ENCODE results near the gene KMT2C. TPM values are rescaled to one million over a fixed set of nuclear protein-coding genes. Genes with fewer than 3 reads are reported as not detected.
"Not testable (repeated sequence)": the region's sequence is repeated elsewhere in the genome, so short reads cannot be mapped to it uniquely, and the experiment has no call there.

Gene KMT2C
- polyA plus RNA-seq, 1 donor = 34.0 TPM

- no peak for DNase-seq (ENCODE audit: low read depth)
Observed at GRCh38 chr7:152362128-152362926, 73.5 kb downstream of the KMT2C start.

- no peak for DNase-seq (ENCODE audit: low read depth)
Observed at GRCh38 chr7:152355474-152356057, 80.2 kb downstream of the KMT2C start.

GRCh38 chr7:152354061-152354460, 81.7 kb downstream of the KMT2C start:
- no peak for DNase-seq (ENCODE audit: low read depth)

GRCh38 chr7:152353281-152353680, 82.5 kb downstream of the KMT2C start:
- DNase-seq (ENCODE audit: low read depth) = not testable (repeated sequence)

GRCh38 chr7:152351747-152352146, 84.1 kb downstream of the KMT2C start:
- DNase-seq (ENCODE audit: low read depth) = not testable (repeated sequence)

GRCh38 chr7:152351168-152351567, 84.6 kb downstream of the KMT2C start:
- DNase-seq (ENCODE audit: low read depth) = no peak

- DNase-seq (ENCODE audit: low read depth) = no peak
Observed at GRCh38 chr7:152347888-152348287, 87.9 kb downstream of the KMT2C start.

GRCh38 chr7:152344253-152344652, 91.5 kb downstream of the KMT2C start:
- no peak for DNase-seq (ENCODE audit: low read depth)

- no peak for DNase-seq (ENCODE audit: low read depth)
Observed at GRCh38 chr7:152342796-152343195, 93.0 kb downstream of the KMT2C start.

- no peak for DNase-seq (ENCODE audit: low read depth)
Observed at GRCh38 chr7:152341914-152342236, 93.9 kb downstream of the KMT2C start.

- DNase-seq (ENCODE audit: low read depth) = peak; percentile 11
Observed at GRCh38 chr7:152341039-152341913, 94.5 kb downstream of the KMT2C start.

- no peak for DNase-seq (ENCODE audit: low read depth)
Observed at GRCh38 chr7:152340161-152340560, 95.6 kb downstream of the KMT2C start.

GRCh38 chr7:152338561-152338960, 97.2 kb downstream of the KMT2C start:
- DNase-seq (ENCODE audit: low read depth) = no peak

- no peak for DNase-seq (ENCODE audit: low read depth)
Observed at GRCh38 chr7:152336754-152337368, 98.9 kb downstream of the KMT2C start.

GRCh38 chr7:152335900-152336571, 99.8 kb downstream of the KMT2C start:
- DNase-seq (ENCODE audit: low read depth) = no peak

- no peak for DNase-seq (ENCODE audit: low read depth)
Observed at GRCh38 chr7:152333134-152333533, 102.7 kb downstream of the KMT2C start.

- DNase-seq (ENCODE audit: low read depth) = no peak
Observed at GRCh38 chr7:152330827-152331226, 105.0 kb downstream of the KMT2C start.

- no peak for DNase-seq (ENCODE audit: low read depth)
Observed at GRCh38 chr7:152329469-152329868, 106.3 kb downstream of the KMT2C start.

GRCh38 chr7:152328234-152328633, 107.6 kb downstream of the KMT2C start:
- no peak for DNase-seq (ENCODE audit: low read depth)

GRCh38 chr7:152315845-152316244, 120.0 kb downstream of the KMT2C start:
- no peak for DNase-seq (ENCODE audit: low read depth)

- peak; percentile 43 for DNase-seq (ENCODE audit: low read depth)
Observed at GRCh38 chr7:152313831-152314604, 121.8 kb downstream of the KMT2C start.

All from forelimb muscle (tissue), 1 donor.